Measurements from ENCODE around the gene LILRA5.
"Not testable (repeated sequence)": the region's sequence is repeated elsewhere in the genome, so short reads cannot be mapped to it uniquely, and the experiment has no call there.

Gene LILRA5

DNA sequence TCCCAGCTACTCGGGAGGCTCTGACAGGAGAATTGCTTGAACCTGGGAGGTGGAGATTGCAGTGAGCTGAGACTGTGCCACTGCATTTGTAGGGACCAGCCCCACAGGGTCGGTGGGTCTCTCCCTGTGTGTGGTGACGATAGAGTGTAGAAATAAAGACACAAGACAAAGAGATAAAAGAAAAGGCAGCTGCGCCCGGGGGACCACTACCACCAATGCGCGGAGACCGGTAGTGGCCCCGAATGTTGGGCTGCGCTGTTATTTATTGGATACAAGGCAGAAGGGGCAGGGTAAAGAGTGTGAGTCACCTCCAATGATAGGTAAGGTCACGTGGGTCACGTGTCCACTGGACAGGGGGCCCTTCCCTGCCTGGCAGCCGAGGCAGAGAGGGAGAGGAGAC lies 9.3 kb upstream of the LILRA5 start:
- not testable (repeated sequence) for H3K9ac ChIP-seq (ENCODE audit: low read length in 5 of 5); H3K4me3 ChIP-seq (ENCODE audit: low read depth in 1 of 5, low read length in 5 of 5); H3K36me3 ChIP-seq (ENCODE audit: control insufficient read depth in 5 of 5, insufficient read depth in 5 of 5, low read length in 5 of 5); H3K27ac ChIP-seq (ENCODE audit: low read depth, low read length); H3K9me3 ChIP-seq (ENCODE audit: control insufficient read depth in 5 of 5, low read length in 5 of 5)
- peaks cover 0 to 13% (median 4%) of the 10 kb centered on the region in 5 donors for H3K27me3 ChIP-seq (ENCODE audit: control insufficient read depth in 5 of 5, insufficient read depth in 4 of 5, low read length in 5 of 5)
- H3K4me1 ChIP-seq (ENCODE audit: control insufficient read depth in 5 of 5, insufficient read depth in 5 of 5, low read length in 5 of 5) = peaks cover 0 to 20% (median 18%) of the 10 kb centered on the region in 5 donors

DNA sequence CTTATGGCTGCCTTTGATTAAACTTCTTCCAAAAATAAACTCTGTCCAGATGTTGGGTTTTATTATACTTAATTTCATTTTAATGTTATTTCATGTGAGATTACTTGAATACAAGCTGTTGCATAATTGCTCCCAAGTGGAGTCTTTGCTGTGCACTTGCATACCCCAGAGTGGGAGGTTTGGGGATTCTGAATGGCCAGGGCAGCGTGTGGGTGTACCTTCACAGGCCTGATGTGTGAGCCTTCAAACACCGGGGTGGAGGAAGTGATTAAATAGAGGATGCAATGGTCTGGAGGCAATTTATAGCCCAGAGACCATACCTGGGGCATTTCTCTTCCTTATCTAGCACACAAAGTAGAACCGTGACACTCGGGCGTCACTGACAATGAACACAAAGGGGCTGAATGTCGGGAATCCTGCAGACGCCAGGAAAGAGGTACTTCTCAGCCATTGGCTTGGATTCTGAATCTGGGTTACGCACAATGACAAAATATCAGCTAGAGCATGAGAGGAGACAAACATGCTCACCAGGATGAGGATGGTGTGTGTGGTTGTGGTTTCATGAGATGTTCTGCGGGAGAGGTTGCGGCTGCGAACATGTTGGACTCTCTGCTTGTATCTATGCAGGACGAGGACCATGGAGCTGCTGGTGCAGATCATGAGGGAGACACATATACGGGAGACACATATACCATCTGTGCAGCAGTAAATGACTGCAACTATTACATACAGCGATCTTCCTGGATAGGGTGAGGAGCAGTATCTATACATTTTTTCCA lies 7.1 kb upstream of the LILRA5 start:
- peaks cover 0 to 5% (median 0%) of the 10 kb centered on the region in 5 donors for H3K4me1 ChIP-seq (ENCODE audit: control insufficient read depth in 5 of 5, insufficient read depth in 5 of 5, low read length in 5 of 5)
- H3K27me3 ChIP-seq (ENCODE audit: control insufficient read depth in 5 of 5, insufficient read depth in 4 of 5, low read length in 5 of 5) = peaks cover 2 to 20% (median 9%) of the 10 kb centered on the region in 5 donors
- no peak overlapping the region for H3K4me3 ChIP-seq (ENCODE audit: low read depth in 1 of 5, low read length in 5 of 5)
- no peaks in the 10 kb centered on the region for H3K36me3 ChIP-seq (ENCODE audit: control insufficient read depth in 5 of 5, insufficient read depth in 5 of 5, low read length in 5 of 5)
- no peak overlapping the region for H3K27ac ChIP-seq (ENCODE audit: low read depth, low read length)
- no peaks in the 10 kb centered on the region for H3K9me3 ChIP-seq (ENCODE audit: control insufficient read depth in 5 of 5, low read length in 5 of 5)
- no peak overlapping the region for H3K9ac ChIP-seq (ENCODE audit: low read length in 5 of 5)

DNA sequence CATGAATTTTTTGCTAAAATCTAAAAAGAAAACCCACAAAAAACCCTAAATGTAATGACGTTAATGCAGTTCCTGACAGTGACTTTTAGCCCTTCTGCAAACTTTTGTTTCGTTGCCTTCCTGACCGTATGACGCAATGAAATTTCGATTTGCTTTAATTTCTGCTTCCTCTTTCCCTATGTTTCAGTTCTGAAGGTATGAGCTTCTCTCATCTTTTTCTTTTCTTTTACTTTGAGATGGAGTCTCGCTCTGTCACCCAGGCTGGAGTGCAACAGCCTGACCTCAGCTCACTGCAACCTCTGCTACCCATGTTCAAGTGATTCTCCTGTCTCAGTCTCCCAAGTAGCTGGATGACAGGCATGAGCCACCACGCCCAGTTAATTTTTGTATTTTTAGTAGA lies 6.1 kb upstream of the LILRA5 start:
- Histone ChIP-seq H3K9ac (ENCODE audit: low read length in 5 of 5) (no peak overlapping the region), H3K9me3 (ENCODE audit: control insufficient read depth in 5 of 5, low read length in 5 of 5) (no peaks in the 10 kb centered on the region), H3K27me3 (ENCODE audit: control insufficient read depth in 5 of 5, insufficient read depth in 4 of 5, low read length in 5 of 5) (peaks cover 2 to 20% (median 9%) of the 10 kb centered on the region in 5 donors), H3K4me1 (ENCODE audit: control insufficient read depth in 5 of 5, insufficient read depth in 5 of 5, low read length in 5 of 5) (peaks cover 0 to 5% (median 0%) of the 10 kb centered on the region in 5 donors), H3K4me3 (ENCODE audit: low read depth in 1 of 5, low read length in 5 of 5) (no peak overlapping the region), H3K36me3 (ENCODE audit: control insufficient read depth in 5 of 5, insufficient read depth in 5 of 5, low read length in 5 of 5) (no peaks in the 10 kb centered on the region), H3K27ac (ENCODE audit: low read depth, low read length) (no peak overlapping the region)

DNA sequence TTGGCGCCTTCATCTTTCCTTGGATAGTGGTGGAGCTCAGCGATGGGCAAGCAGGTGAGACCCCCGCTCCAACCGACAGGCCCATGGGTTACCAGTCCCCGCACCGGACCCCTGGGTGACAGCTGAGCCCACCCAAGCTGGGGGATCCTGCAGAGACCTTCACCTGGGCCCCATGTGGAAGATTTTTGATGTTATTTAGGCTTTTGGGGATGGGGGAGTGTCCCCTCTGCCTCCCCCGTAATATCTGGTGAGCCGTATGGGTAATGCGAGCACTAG lies 4.9 kb upstream of the LILRA5 start:
- Histone ChIP-seq H3K36me3 (ENCODE audit: control insufficient read depth in 5 of 5, insufficient read depth in 5 of 5, low read length in 5 of 5) (no peaks in the 10 kb centered on the region), H3K4me1 (ENCODE audit: control insufficient read depth in 5 of 5, insufficient read depth in 5 of 5, low read length in 5 of 5) (peaks cover 0 to 7% (median 0%) of the 10 kb centered on the region in 5 donors), H3K9ac (ENCODE audit: low read length in 5 of 5) (no peak overlapping the region), H3K9me3 (ENCODE audit: control insufficient read depth in 5 of 5, low read length in 5 of 5) (no peaks in the 10 kb centered on the region), H3K27ac (ENCODE audit: low read depth, low read length) (no peak overlapping the region), H3K4me3 (ENCODE audit: low read depth in 1 of 5, low read length in 5 of 5) (no peak overlapping the region), H3K27me3 (ENCODE audit: control insufficient read depth in 5 of 5, insufficient read depth in 4 of 5, low read length in 5 of 5) (peaks cover 2 to 23% (median 9%) of the 10 kb centered on the region in 5 donors)

DNA sequence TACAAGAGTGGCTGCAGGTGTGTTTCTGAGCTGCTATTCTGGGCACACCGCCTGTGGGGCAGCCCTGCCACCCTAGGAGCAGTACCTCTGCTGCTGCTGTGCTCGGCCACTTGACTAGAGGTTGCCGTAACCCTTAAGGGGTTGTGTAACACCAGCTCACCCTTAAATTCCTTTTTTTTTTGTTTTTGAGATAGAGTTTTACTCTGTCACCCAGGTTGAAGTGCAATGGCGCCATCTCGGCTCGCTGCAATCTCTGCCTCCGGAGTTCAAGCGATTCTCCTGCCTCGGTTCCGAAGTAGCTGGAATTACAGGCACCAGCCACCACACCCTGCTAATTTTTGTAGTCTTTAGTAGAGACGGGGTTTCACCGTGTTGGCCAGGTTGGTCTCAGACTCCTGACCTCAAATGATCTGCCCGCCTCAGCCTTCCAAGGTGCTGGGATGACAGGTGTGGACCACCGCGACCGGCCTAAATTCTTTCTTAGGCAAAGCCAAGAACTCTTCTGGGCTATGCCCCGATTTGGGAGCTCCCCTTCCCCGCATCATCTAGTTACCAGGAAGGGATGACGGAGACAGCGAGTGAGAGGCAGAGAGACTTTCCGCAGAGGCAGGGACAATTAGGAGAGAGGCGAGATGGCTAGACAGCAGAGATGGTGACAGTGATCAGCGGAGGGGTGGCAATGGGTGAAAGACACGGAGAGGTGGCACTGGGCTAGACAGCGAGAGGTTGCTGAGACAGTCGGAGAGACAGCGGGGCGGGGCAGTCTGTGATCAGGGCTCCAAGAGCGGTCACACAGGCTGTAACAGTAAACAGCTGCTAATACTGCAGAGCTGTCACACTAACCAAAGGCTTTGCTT lies 4.4 kb upstream of the LILRA5 start:
- H3K4me3 ChIP-seq (ENCODE audit: low read depth in 1 of 5, low read length in 5 of 5) = no peak overlapping the region
- no peaks in the 10 kb centered on the region for H3K36me3 ChIP-seq (ENCODE audit: control insufficient read depth in 5 of 5, insufficient read depth in 5 of 5, low read length in 5 of 5)
- H3K9me3 ChIP-seq (ENCODE audit: control insufficient read depth in 5 of 5, low read length in 5 of 5) = no peaks in the 10 kb centered on the region
- no peak overlapping the region for H3K9ac ChIP-seq (ENCODE audit: low read length in 5 of 5)
- peaks cover 2 to 24% (median 11%) of the 10 kb centered on the region in 5 donors for H3K27me3 ChIP-seq (ENCODE audit: control insufficient read depth in 5 of 5, insufficient read depth in 4 of 5, low read length in 5 of 5)
- H3K27ac ChIP-seq (ENCODE audit: low read depth, low read length) = no peak overlapping the region
- peaks cover 0 to 11% (median 0%) of the 10 kb centered on the region in 5 donors for H3K4me1 ChIP-seq (ENCODE audit: control insufficient read depth in 5 of 5, insufficient read depth in 5 of 5, low read length in 5 of 5)

DNA sequence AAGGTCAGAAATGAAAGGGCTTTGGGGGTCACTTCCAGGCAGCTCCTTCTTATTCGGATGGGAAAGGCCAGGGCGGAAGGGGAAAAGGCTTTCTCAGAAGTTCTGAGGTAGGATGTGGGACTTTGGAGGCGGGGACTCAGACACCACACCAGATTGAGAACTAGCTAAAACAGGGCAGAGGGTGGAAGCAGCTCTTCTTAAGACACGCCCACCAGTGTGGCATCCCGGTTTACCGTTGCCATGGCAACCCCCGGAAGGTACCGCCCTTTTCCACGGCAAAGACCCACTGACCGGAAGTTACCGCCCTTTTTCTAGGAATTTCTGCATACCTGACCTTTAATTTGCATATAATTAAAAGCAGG lies 3.8 kb upstream of the LILRA5 start:
- no peak overlapping the region for H3K4me3 ChIP-seq (ENCODE audit: low read depth in 1 of 5, low read length in 5 of 5)
- H3K27me3 ChIP-seq (ENCODE audit: control insufficient read depth in 5 of 5, insufficient read depth in 4 of 5, low read length in 5 of 5) = peaks cover 2 to 24% (median 11%) of the 10 kb centered on the region in 5 donors
- H3K36me3 ChIP-seq (ENCODE audit: control insufficient read depth in 5 of 5, insufficient read depth in 5 of 5, low read length in 5 of 5) = no peaks in the 10 kb centered on the region
- H3K4me1 ChIP-seq (ENCODE audit: control insufficient read depth in 5 of 5, insufficient read depth in 5 of 5, low read length in 5 of 5) = peaks cover 0 to 11% (median 0%) of the 10 kb centered on the region in 5 donors
- no peaks in the 10 kb centered on the region for H3K9me3 ChIP-seq (ENCODE audit: control insufficient read depth in 5 of 5, low read length in 5 of 5)
- H3K9ac ChIP-seq (ENCODE audit: low read length in 5 of 5) = no peak overlapping the region
- no peak overlapping the region for H3K27ac ChIP-seq (ENCODE audit: low read depth, low read length)

DNA sequence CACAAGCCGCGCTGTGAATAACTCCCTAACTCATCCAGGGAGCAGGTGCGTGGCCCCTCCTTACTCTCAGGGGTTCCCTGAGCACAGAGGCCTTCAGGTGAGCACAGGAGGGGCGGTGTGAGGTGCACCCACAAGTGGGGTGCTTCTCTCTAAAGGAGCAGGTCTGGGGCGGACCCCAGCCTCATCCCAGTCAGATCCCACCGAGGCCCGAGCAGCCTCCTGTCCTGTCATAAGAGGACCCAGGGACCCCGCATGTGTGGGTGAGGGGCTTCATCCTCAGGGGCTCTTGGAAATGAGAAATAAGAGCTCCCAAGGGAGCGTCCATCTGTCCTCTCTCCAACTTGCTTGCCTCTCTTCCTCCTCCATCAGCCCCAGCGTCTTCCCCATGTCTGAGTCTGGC lies 3.0 kb upstream of the LILRA5 start:
- H3K4me1 ChIP-seq (ENCODE audit: control insufficient read depth in 5 of 5, insufficient read depth in 5 of 5, low read length in 5 of 5) = peaks cover 0 to 11% (median 0%) of the 10 kb centered on the region in 5 donors
- no peaks in the 10 kb centered on the region for H3K9me3 ChIP-seq (ENCODE audit: control insufficient read depth in 5 of 5, low read length in 5 of 5)
- no peak overlapping the region for H3K4me3 ChIP-seq (ENCODE audit: low read depth in 1 of 5, low read length in 5 of 5)
- no peak overlapping the region for H3K27ac ChIP-seq (ENCODE audit: low read depth, low read length)
- no peaks in the 10 kb centered on the region for H3K36me3 ChIP-seq (ENCODE audit: control insufficient read depth in 5 of 5, insufficient read depth in 5 of 5, low read length in 5 of 5)
- no peak overlapping the region for H3K9ac ChIP-seq (ENCODE audit: low read length in 5 of 5)
- H3K27me3 ChIP-seq (ENCODE audit: control insufficient read depth in 5 of 5, insufficient read depth in 4 of 5, low read length in 5 of 5) = peaks cover 4 to 24% (median 11%) of the 10 kb centered on the region in 5 donors

DNA sequence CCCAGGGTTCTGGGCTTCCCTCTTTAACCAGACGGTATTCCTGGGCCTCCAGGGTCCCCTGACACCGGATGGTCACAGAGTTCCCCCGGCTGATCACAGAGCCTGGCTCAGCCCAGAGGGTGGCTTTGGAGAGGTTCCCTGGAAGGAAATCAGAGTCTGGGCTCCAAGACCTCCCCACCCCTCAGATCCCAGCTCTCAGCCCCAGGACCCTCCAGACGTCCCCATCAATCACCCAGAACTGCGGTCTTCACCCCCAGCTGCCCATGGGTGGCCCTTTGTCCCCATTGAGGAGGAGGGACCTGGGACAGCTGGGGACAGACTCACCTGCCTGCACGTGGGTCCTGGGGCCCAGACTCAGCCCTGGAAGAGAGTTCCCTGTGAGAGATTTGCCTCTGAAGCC lies 955 bp downstream of the LILRA5 start:
- Histone ChIP-seq H3K4me3 (ENCODE audit: low read depth in 1 of 5, low read length in 5 of 5) (no peak overlapping the region), H3K9ac (ENCODE audit: low read length in 5 of 5) (no peak overlapping the region), H3K9me3 (ENCODE audit: control insufficient read depth in 5 of 5, low read length in 5 of 5) (no peaks in the 10 kb centered on the region), H3K4me1 (ENCODE audit: control insufficient read depth in 5 of 5, insufficient read depth in 5 of 5, low read length in 5 of 5) (peaks cover 0 to 13% (median 0%) of the 10 kb centered on the region in 5 donors), H3K36me3 (ENCODE audit: control insufficient read depth in 5 of 5, insufficient read depth in 5 of 5, low read length in 5 of 5) (no peaks in the 10 kb centered on the region), H3K27me3 (ENCODE audit: control insufficient read depth in 5 of 5, insufficient read depth in 4 of 5, low read length in 5 of 5) (peaks cover 3 to 16% (median 8%) of the 10 kb centered on the region in 5 donors), H3K27ac (ENCODE audit: low read depth, low read length) (no peak overlapping the region)

DNA sequence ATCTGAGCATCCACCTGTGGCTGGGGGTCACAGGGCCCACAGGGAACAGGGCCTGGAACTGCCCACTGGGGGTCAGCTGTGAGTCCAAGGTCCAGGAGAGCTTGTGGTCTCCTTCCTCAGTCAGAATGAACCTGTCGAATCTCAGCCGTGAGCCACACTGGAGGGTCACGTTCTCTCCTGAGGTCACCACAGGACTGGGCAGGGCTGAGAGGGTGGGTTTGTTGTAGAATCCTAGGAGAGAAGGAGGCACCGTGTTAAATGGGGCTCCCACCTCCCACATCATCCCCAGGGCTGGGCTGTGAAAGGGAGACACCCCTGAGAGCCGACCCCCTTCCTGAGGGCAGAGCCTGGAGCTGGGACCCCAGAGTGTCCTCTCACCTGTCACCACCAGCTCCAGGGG lies 1.5 kb downstream of the LILRA5 start:
- H3K27ac ChIP-seq (ENCODE audit: low read depth, low read length) = no peak overlapping the region
- no peaks in the 10 kb centered on the region for H3K36me3 ChIP-seq (ENCODE audit: control insufficient read depth in 5 of 5, insufficient read depth in 5 of 5, low read length in 5 of 5)
- peaks cover under 1 to 15% (median 6%) of the 10 kb centered on the region in 5 donors for H3K27me3 ChIP-seq (ENCODE audit: control insufficient read depth in 5 of 5, insufficient read depth in 4 of 5, low read length in 5 of 5)
- H3K4me3 ChIP-seq (ENCODE audit: low read depth in 1 of 5, low read length in 5 of 5) = no peak overlapping the region
- H3K9me3 ChIP-seq (ENCODE audit: control insufficient read depth in 5 of 5, low read length in 5 of 5) = no peaks in the 10 kb centered on the region
- H3K4me1 ChIP-seq (ENCODE audit: control insufficient read depth in 5 of 5, insufficient read depth in 5 of 5, low read length in 5 of 5) = peaks cover 0 to 8% (median 0%) of the 10 kb centered on the region in 5 donors
- H3K9ac ChIP-seq (ENCODE audit: low read length in 5 of 5) = no peak overlapping the region

DNA sequence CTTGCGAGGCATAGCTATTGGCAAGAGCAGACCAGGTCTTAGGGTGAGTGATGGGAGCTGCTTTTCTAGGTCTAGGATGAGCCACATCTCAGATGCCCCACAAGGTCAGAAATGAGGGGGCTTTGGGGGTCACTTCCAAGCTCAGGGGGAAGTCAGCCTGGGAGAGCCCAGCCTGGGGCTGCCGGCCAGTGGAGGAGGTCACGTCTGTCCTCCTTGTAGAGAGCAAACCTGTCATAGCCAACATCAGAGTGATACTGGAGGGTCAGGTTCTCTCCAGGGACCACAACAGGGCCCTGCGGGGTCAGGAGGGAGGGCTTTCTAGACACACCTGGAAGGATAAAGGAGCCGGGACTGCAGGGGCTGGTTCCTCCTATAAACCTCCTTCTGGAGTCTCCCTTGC lies 2.4 kb downstream of the LILRA5 start:
- no peaks in the 10 kb centered on the region for H3K9me3 ChIP-seq (ENCODE audit: control insufficient read depth in 5 of 5, low read length in 5 of 5)
- H3K27ac ChIP-seq (ENCODE audit: low read depth, low read length) = no peak overlapping the region
- no peaks in the 10 kb centered on the region for H3K36me3 ChIP-seq (ENCODE audit: control insufficient read depth in 5 of 5, insufficient read depth in 5 of 5, low read length in 5 of 5)
- H3K4me1 ChIP-seq (ENCODE audit: control insufficient read depth in 5 of 5, insufficient read depth in 5 of 5, low read length in 5 of 5) = peaks cover 0 to 8% (median 0%) of the 10 kb centered on the region in 5 donors
- peaks cover 0 to 12% (median 7%) of the 10 kb centered on the region in 5 donors for H3K27me3 ChIP-seq (ENCODE audit: control insufficient read depth in 5 of 5, insufficient read depth in 4 of 5, low read length in 5 of 5)
- no peak overlapping the region for H3K4me3 ChIP-seq (ENCODE audit: low read depth in 1 of 5, low read length in 5 of 5)
- no peak overlapping the region for H3K9ac ChIP-seq (ENCODE audit: low read length in 5 of 5)

All from subcutaneous abdominal adipose tissue (tissue), 5 donors.